ENCODE measurements around the gene THOP1.

THOP1 gene

DNA sequence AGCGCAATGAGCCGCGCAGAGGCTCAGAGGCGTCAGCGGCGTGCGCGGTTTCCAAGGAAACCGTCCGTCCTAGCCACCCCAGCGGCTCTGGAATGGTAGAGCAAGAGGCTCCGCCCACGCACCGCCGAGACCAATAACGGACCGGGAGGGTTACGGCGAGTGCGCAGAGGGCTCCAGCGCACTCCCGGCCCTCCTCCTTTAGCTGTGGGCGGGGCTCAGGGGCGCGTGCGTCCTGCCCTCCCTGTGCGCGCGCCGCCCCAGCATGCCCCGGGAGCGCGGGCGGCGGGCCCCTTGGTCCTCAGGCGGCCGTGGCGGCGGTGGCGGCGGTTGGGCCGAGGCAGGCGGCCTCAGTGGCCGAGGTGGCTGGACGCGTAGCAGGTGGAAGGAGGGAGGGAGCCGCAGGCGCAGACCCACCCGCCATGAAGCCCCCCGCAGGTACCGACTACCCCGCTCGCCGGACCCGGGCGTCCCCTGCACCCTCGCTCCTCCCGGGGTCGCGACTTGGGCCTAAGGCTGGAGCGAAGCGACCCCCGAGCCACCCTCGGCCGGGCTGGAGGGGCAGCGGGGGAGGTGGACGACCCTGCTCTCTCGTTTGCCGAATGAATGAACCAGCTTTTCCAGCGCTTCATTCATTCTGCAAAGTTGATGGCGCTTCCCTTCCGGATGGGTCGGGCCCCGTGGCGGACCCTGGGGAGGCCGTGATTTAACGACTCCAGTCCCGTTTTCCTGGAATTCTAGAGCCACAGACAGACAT is at the start of gene THOP1:
THOP1 (plus strand) TSS at position 260 of the 754 bp plus-strand sequence; CDS start at position 420, 160 bp downstream.
- DNase-seq = peak; percentile 99

DNA sequence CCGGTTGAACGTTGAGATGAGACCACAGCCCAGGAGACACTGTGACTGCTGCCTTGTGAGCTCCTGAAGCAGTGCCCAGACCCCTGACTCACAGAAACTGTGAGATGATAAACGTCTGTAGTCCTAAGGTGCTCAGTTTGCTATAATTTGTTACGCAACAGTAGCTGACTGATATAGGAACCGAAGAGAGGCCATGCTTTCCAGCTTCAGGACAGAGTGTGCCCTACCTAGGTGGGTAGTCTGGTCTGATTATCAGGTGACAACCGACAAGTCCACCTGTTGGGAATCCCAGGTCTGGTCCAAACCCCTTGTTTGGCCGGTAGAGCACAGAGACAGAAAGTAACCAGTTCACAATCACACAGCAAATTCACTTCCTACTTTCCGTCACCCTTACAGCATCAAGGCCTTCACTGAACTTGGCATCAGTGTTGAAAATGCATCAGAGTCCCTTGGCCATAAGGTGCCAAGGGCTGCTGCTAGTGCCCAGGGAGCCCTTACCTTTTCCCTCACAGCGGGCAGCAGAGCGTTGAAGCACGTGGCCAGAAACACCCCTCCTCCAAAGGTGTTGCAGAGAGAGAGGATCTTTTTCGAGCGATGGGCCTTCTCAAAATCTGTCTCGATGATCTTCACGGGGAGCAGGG is 48.6 kb upstream of the THOP1 start:
- DNase-seq = no peak

DNA sequence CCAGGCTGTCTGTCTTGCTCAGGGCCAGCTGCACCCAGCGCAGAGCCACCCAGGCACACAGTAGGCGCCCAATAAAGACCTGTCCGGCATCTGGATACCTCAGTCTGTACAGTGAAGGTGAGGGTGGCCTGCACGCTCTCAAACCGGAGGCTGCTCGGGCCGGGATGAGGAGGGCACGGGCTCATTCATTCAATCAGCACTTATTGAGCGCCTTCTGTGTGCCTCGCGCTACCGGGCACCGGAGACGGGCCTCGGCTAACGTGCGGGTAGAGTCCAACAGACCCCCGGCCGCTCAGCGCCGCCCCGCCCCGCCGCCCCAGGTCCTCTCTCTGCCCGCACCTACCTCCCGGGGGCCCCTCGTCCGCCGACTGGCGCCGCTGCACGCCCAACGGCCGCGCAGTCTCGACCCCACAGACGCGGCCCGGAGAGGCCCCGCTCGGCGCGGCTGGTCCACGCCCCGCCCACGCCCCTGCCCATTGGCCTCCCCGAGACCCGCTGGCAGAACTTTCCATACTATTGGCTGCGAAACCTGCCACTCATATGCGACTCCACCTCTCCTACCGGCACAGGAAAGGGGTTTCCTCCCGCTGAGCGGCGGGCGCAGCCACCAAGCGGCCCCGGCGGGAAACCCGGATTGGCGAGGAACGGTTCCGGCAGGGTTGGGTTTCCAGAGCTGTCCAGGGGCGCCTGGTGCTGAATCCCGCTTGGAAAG is 45.5 kb upstream of the THOP1 start, which contains the start of gene SLC39A3:
SLC39A3 (minus strand) TSS at position 416 of the 712 bp plus-strand sequence. CDS start 2,760 bp downstream, outside the sequence.
- peak; percentile 98 for DNase-seq

DNA sequence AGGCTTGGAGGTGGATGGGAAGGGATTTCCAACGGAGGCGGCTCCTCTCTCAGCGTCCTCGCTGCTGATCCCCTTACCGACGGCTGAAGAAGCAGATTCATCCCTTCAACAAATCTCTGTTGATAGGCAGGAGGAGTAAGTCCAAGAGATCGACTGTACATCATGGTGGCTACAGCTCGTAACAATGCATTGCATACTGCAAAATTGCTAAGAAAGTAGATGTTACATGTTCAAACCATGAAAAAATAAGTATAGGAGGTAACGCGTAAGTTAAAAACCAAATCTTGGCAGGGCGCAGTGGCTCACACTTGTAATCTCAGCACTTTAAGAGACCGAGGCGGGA is 45.0 kb upstream of the THOP1 start:
- DNase-seq = no peak

DNA sequence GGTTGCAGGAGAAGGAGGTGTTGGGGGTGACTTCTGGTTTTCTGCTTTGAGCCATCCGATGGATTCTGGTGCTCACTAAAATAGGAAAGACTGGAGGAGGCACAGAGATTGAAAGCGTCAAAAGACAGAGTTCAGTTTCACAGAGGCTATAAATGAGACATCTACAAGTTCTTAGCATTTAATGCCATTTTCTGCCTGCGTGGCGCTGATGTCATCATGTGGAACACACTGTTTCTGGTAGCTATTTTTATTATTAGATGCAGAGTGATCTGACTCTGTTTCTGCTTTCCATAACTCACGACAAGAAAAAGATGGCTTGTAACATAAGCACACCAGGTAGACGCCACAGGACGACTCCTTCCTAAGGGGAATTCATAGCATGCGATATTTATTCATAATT is 42.2 kb upstream of the THOP1 start:
- no peak for DNase-seq

DNA sequence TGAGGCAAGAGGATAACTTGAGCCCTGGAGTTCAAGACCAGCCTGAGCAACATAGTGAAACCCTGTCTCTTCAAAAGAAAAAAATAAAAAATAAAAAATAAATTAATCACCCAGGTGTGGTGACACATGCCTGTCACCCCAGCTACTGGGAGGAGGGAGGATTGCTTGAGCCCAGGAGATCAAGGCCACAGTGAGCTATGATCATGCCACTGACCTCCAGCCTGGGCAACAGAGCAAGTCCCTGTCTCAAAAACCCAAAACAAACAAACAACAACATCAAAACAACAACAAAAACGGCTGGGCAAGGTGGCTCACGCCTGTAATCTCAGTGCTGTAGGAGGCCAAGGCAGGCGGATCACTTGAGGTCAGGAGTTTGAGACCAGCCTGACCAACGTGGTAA is 41.2 kb upstream of the THOP1 start:
- DNase-seq = no peak

DNA sequence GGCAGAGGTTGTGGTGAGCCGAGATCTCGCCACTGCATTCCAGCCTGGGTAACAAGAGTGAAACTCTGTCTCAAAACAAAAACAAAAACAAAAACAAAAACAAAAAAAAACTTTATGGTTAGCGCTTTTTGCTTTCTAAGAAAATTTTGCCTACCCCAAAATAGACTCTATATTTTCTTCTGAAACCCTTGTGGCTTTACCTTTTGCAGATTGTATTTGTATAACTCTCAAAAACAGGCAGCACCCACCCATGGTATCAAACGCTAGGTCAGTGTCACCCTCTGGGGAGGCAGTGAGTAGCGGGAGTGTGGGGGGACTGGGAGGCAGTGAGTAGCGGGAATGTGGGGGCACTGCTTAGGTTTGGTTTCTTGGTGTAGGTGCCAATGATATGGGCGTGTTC is 38.0 kb upstream of the THOP1 start:
- DNase-seq = no peak

DNA sequence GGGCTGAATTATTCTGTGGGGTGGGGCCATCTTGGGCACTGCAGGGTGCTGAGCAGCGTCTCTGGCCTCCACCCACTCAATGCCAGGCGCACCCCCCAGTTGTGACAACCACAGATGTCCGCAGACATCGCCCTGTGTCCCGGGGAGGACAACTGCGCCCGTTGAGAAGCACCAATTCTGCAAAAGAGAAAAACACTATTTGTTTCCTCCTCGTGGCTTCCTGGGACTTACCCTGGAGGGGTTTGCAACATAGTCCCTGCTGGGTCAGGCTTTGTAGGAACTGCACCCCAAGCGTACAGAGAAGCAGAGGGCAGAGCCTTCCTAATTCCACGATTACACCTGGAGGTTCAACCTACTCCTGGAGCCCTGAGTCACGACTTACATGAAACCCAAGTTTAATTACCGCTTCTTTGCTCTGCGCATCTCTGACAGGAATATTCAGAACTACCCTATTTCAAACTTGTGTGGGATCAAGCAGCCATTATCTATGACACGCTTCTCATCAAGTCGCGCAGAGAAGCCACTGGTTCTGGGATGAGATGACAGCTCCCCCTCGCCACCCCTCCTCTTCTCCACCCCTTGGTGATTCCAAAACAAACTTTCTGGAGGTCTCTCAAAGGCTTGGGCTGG is 34.4 kb upstream of the THOP1 start:
- no peak for DNase-seq

DNA sequence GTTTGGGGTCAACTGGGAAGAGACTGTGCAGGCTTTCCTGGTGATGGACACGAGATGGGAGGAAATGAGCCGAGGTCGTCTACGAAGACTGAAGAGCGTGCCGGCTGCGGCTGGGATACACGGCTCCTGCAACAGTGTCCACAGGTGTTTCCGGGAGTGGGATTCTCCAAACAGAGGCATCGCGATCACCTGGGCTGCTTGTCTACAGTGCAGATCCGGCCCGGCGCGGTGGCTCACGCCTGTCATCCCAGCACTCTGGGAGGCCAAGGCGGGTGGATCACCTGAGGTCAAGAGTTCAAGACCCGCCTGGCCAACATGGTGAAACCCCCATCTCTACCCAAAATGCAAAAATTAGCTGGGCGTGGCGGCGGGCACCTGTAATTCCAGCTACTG is 33.9 kb upstream of the THOP1 start:
- no peak for DNase-seq

DNA sequence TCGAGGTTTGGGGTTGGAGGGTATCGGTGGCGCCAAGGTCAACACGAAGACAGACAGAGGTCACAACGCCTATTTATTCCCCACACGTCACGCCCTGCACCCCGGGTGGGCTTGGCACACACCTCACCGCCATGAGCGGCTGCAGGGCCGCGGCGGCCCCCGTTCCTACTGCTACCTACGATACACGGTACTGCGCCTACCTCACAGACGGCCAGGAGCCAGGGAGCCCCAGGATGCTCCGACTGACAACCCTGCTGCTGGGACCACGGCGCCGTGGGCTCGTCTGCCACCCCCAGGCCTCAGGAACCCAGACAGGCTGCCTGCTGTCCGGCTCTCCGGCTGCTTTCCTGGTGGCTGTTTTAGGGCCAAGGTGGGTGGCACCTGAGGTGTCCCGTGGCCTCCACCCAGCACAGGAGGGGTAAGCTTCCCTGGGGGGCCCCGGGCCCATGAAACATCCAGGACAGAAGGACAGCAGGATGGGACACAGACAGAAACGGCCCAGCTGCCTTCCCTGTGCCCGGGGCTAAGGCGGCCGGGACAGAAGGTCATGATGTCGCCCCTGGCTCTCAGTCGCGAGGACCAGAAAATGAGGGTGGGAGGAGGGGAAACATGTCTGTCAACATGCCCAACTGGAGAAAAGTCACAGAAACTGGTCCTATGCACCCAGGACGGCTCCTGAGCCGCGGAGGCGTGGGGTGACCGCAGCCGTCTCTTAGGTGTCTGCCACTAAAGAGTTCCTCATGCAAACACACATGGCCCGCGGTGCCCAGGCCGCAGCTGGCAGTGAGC is 30.4 kb upstream of the THOP1 start:
- no peak for DNase-seq

DNA sequence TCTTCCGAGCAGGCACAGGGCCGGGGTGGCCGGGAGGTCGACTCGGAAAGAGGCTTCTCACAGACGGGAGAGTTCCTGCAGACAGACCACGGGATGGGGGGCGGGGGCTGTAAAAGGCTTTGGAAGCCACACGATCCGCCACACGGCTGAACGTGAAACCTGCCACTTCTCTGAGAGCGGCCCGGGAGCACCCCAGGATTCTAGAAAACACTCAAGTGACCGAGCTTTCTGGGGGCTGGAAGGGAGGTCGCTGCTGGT is 29.9 kb upstream of the THOP1 start:
- no peak for DNase-seq

DNA sequence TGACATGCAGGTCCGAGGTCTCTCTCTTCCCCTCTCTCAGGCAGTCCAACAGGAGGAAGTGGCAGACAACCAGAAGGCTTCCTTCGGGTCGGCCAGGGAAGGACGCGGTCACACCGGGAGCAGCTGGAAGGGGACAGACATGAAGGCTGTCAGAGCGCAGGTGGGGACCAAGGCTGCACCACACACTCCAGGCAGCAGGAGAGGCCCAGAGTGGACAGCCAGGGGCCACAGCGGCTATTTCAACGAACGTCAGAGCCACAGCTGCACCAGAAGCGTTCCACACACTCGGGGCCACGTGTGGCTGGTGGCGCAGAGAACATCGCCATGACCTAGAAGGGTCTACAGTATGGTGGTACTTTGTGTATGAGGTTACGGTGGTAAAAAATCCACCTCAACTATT is 29.5 kb upstream of the THOP1 start:
- DNase-seq = no peak

DNA sequence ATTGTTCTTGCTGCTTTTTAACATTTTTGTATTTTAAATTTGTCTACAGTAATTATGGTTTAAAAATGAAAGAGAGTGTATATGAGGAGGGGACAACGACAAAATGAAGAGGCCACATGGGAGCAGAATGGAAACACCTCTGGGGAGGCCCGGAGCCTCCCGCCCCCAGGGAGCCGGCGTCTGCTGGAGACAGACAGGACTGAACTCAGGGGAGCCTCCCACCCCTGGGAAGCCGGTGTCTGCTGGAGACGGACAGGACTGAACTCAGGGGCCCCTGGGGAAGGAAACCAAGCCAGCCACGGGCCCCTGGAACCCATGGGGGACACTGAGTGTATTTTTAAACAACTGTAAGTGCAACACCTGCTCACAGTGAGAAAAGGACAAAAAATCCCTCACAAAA is 28.8 kb upstream of the THOP1 start:
- no peak for DNase-seq

DNA sequence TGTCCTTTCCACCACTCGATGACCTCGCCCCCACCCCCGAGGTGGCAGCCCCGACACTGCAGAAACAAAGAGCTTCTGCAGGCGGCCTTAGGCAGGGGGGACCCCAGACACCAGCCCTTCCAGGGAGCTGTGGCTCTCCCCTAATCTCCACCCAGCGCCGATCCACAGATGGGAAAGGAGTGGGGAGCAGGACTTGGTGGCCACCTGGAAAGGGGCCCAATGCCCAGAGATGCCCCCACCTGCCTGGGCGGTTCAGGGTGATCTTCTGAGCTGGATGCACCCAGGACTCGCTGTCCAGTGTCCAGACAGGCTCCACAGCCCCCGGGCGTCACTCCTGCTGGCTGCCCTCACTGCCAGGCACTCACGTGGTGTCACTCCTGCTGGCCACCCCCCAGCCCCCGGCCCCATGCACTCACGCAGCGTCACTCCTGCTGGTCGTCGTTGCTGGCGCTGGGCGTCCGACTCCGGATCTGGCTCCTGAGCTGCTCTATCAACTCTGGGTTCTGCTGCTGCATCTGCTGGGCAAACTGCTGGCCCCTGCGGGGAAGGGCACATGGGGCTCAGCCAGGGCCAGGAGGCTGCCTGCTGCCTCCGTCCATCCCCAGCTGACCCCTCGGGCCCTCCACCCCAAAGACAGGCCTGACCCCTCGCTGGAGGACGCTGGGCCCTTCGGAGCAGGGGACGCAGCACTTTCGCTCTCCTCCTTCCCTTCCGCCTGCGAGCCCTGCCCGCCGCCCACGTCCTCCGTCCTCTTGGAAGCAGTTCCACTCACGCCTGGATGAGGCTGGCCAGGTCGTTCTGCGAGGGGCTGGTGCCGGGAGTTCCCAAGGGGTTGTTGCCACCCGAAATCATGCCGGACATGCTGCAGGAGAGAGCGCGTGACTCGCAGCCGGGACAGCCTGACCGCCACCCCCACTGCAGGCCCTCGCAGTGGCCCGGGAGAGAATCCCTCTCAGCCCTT is 28.1 kb upstream of the THOP1 start:
- DNase-seq = no peak

DNA sequence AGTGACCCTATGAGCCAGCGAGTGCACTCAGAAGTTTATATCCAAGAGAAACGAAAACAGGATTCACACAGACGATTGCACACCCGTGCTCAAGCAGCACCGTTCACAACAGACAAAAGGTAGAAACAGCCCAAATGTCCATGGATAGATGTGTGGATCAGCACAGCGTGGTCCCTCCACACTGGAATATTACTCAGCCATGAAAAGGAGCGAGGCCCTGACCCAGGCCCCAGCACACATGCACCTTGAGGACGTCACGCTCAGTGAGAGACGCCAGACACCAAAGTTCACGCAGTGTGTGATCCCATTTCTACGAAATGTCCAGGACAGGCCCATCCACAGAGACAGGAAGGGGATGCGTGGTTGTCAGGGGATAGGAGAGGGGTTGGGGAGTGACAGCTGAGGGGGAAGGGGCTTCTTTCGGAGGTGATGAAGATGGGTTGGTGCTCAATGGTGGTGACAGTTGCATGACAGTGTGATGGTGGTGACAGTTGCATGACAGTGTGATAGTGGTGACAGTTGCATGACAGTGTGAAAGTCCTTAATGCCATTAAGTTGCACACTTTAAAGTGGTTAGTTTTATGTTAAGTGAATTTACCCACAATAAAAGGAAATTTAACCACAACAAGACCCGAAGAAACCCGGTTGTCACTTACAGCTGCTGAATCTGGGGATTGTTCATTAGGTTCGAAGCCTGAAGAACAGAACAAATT is 26.5 kb upstream of the THOP1 start:
- no peak for DNase-seq

DNA sequence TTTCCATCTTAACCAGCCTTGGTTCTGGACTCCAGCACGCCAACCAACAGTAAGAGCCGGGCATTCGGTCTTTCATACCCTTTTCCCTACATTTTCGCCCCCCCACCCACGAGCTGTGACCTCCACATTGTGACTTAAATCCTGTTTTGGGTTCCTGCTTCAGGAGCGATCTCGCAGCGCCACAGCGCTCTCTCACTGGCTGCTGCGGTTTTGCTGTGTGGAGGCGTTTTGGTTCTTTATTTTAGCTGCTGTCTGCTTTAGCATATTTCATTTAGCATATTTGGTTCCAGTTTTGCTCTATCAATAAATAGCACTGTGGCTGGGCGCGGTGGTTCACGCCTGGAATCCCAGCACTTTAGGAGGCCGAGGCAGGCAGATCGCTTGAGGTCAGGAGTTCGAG is 25.9 kb upstream of the THOP1 start:
- DNase-seq = no peak

DNA sequence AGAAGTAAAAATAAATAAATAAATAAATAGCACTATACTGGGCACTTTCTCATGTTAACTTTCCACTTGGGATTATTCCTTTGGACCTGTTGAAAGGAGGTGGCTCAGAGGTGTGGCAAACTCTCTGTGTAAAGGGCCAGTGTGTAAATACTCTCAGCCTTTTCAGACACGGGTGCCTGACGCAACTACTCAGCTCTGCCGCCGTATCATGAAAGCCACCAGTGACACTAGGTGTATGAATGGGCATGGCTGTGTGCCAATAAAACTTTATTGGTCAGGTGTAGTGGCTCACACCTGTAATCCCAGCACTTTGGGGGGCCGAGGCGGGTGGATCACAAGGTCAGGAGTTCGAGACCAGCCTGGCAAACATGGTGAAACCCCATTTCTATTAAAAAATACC is 25.3 kb upstream of the THOP1 start:
- DNase-seq = no peak

DNA sequence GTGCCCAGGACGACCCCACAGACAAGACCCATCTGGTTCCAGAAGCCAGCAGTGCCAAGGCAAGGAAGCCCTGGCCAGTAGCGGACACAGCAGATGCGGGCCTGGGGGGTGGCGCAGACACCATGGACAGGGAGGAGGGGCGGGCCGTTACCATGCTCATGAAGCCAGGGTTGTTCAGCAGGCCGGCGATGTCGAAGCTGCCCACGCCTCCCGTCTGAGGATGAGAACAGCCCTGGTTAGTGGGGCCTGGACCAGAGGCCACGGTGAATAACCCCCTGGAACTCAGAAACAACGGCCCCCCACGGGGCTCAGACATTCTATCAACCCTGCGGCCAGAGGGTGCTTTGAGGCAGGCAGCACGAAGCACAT is 24.0 kb upstream of the THOP1 start:
- DNase-seq = no peak

DNA sequence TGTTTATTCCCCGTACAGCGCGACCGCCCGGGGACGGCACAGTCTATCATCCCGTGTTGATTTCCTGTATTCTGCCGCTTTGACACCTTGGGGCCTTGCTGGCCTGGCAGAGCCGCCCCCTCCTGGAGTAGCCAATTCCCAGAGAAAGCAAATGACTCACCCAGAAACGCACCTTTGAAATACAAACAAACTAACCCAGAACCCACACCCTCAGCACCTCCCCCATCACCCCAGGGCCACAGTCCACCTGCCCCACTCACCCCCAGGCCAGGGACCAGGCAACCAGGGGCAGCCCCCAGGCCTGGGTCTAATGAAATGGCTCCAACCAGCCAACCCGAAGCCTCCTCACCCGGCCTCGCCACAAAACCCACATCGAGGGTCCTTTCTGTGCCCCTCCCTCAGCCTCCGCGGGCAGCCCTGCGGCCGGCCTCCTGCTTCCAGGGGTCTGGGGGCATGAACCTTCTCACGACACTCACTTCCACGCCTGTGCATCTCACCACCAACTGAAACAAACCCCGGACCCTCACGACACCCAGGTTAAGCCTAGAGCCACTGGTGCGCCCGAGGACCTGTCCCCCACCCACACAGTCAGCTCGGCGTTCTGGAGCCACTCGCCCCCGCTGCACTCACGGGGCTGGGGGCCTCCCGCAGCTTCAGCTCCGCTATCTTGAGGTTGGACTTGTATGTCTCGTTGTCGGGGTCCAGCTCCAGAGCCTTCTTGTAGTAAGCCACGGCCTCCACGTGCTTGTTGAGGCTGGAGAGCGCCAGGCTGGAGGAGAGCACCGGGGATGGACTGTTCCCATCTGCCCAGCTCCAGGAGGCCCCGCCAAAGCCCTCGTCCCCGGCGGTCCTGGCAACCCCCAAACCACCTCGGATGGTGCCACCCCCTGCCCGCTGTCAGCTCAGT is 23.2 kb upstream of the THOP1 start:
- no peak for DNase-seq

Measured in CD4-positive, alpha-beta T cell treated with Interferon gamma for 1 hour (primary cell).